Measurements from ENCODE around the gene IVD.

- TF ChIP-seq CTCF (IDR thresholded peaks at IDR 0.05 in 4 of 5, conservative IDR thresholded peaks at IDR 0.05 in 1 of 5) (no peak), POLR2A (IDR thresholded peaks at IDR 0.05) (no peak)
Observed at GRCh38 chr15:40463886-40464545, 58.4 kb downstream of the IVD start.
